A673 (cell line): ENCODE results near the gene CBX1.

Experiments
- CTCF ChIP-seq: fragments of 300-800, 200-600 bp; sonication (generic); conservative IDR thresholded peaks from 2 replicates; pipeline ENCODE4 v1.5.1; 2017; ENCODE audit warnings: low read depth, mild to moderate bottlenecking, antibody characterized with exemption, low read length, moderate library complexity, mixed read lengths
- EZH2 ChIP-seq: fragments of 200-600 bp; sonication (generic); IDR thresholded peaks from 2 replicates; pipeline ENCODE4 v1.6.1; 2017; ENCODE audit warnings: borderline replicate concordance, low read depth, mild to moderate bottlenecking, mixed read lengths, antibody characterized with exemption, low read length; ENCODE audit not compliant: poor library complexity, severe bottlenecking

DNA sequence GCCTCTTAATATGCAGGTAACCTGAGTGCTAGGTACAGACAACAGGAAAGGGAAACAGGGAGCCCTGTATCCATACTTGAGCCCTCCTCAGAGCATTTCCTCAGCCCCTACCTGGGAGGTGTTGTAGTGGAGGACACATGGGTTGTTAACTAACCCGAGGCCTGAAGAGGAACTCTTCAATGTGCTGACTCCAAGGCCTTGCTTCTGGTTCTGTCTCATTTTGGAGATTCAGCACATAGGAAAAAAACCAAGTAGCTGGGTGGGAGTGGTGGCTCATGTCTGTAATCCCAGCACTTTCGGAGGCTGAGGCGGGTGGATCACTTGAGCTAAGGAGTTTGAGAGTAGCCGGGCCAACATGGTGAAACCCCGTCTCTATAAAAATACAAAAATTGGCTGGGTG is 31.1 kb upstream of the CBX1 start:
- TF ChIP-seq CTCF, result no peak
- no peak for TF ChIP-seq EZH2
